ENCODE measurements around the gene CAMTA1.
A peak's percentile ranks its signal among the peaks of the same experiment; 100 is the strongest.

The CAMTA1 gene

DNA sequence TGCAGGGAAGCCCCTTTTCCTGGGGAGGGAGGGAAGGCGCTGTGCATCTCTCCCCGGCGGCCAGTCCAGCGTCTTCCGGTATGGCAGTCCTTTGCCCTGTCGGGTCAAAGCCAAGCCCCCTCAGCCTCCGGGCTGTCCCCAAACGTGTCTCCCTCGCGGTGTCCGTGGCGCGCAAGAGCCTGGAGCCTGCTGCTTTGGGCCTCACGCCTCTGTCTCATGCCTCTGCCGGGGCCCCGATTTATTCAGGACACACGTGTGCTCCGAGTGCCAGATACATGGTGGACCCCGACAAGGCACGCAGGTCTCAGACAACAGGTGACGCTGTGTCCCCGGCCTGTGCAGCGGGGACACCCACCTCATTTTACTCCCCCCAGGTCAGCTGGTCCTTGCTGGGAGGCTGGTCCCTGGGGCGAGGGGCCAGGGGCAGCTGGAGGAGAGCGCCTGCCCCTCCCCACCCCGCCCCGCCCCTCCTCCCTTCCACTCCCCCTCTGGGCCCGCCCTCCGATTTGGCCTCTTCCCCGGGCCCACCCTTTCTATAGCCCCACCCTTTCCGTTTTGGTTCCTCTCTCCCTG lies 176.7 kb downstream of the CAMTA1 start:
- Histone ChIP-seq H3K36me3 (ENCODE audit: insufficient read depth, low read length) (no peaks in the 10 kb centered on the region), H3K27ac (ENCODE audit: low read length) (no peak overlapping the region), H3K4me1 (ENCODE audit: insufficient read depth, low read length) (peaks cover under 1% of the 10 kb centered on the region), H3K4me2 (ENCODE audit: insufficient read depth, low read length) (no peak overlapping the region), H3K9ac (ENCODE audit: low read depth, low read length) (no peak overlapping the region), H3K9me3 (ENCODE audit: insufficient read depth, low read length, severe bottlenecking) (no peaks in the 10 kb centered on the region), H2AFZ (ENCODE audit: low read depth, low read length) (no peak overlapping the region), H3K4me3 (ENCODE audit: low read depth in 1 of 2, low read length in 2 of 2) (no peak overlapping the region), H3K27me3 (ENCODE audit: insufficient read depth, low read length, poor library complexity) (no peaks in the 10 kb centered on the region), H4K20me1 (ENCODE audit: insufficient read depth, low read length) (peaks cover 9% of the 10 kb centered on the region), H3K79me2 (ENCODE audit: insufficient read depth, low read length) (no peaks in the 10 kb centered on the region)
- no peak for DNase-seq
- ATAC-seq (ENCODE audit: insufficient read depth, low read depth): no peak
- TF ChIP-seq EZH2 (IDR thresholded peaks at IDR 0.05; ENCODE audit: borderline replicate concordance, low read depth, low read length, severe bottlenecking) (no peak), CTCF (IDR thresholded peaks at IDR 0.05; ENCODE audit: borderline replicate concordance, extremely low read depth, low read length, poor library complexity, severe bottlenecking) (no peak)

DNA sequence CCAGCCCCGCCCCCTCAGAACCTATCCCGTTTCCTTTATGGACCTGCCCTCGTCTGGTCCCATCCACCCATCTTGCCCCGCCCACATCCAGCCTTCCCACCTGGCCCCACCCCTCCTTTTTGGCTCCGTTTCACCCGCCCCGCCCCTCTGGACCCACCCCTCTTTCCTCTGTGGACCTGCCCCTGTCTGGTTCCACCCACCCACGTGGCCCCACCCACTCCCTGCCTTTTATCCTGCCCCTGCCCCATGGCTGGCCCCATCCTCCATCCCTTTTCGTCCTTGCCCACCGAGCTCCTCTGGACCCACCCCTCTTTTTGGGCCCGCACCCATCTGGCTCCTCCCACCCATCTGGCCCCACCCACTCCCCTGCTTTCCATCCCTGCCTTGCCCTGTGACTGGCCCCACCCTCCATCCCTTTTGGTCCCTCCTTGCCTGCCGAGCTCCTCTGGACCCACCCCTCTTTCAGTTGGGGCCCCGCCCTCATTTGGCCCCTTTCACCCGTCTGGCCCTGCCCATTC lies 177.3 kb downstream of the CAMTA1 start:
- peaks cover under 1% of the 10 kb centered on the region for H3K27me3 ChIP-seq (ENCODE audit: insufficient read depth, low read length, poor library complexity)
- no peak for TF ChIP-seq CTCF (IDR thresholded peaks at IDR 0.05; ENCODE audit: borderline replicate concordance, extremely low read depth, low read length, poor library complexity, severe bottlenecking)
- no peak for TF ChIP-seq EZH2 (IDR thresholded peaks at IDR 0.05; ENCODE audit: borderline replicate concordance, low read depth, low read length, severe bottlenecking)
- peaks cover 15% of the 10 kb centered on the region for H4K20me1 ChIP-seq (ENCODE audit: insufficient read depth, low read length)
- no peak for ATAC-seq (ENCODE audit: insufficient read depth, low read depth)
- no peaks in the 10 kb centered on the region for H3K36me3 ChIP-seq (ENCODE audit: insufficient read depth, low read length)
- no peak overlapping the region for H3K4me3 ChIP-seq (ENCODE audit: low read depth in 1 of 2, low read length in 2 of 2)
- H3K4me2 ChIP-seq (ENCODE audit: insufficient read depth, low read length): no peak overlapping the region
- peaks cover 6% of the 10 kb centered on the region for H3K4me1 ChIP-seq (ENCODE audit: insufficient read depth, low read length)
- peak; percentile 13 for DNase-seq
- no peak overlapping the region for H3K9ac ChIP-seq (ENCODE audit: low read depth, low read length)
- H3K27ac ChIP-seq (ENCODE audit: low read length): no peak overlapping the region
- no peaks in the 10 kb centered on the region for H3K9me3 ChIP-seq (ENCODE audit: insufficient read depth, low read length, severe bottlenecking)
- no peak overlapping the region for H2AFZ ChIP-seq (ENCODE audit: low read depth, low read length)
- H3K79me2 ChIP-seq (ENCODE audit: insufficient read depth, low read length): no peaks in the 10 kb centered on the region

- no peak overlapping the region for H3K4me2 ChIP-seq (ENCODE audit: insufficient read depth, low read length)
- H3K79me2 ChIP-seq (ENCODE audit: insufficient read depth, low read length): no peaks in the 10 kb centered on the region
- peaks cover 21% of the 10 kb centered on the region for H4K20me1 ChIP-seq (ENCODE audit: insufficient read depth, low read length)
- H3K4me3 ChIP-seq (ENCODE audit: low read depth in 1 of 2, low read length in 2 of 2): no peak overlapping the region
- no peak for ATAC-seq (ENCODE audit: insufficient read depth, low read depth)
- DNase-seq: no peak
- H3K4me1 ChIP-seq (ENCODE audit: insufficient read depth, low read length): peaks cover 13% of the 10 kb centered on the region
- H3K36me3 ChIP-seq (ENCODE audit: insufficient read depth, low read length): no peaks in the 10 kb centered on the region
- no peak for TF ChIP-seq CTCF (IDR thresholded peaks at IDR 0.05; ENCODE audit: borderline replicate concordance, extremely low read depth, low read length, poor library complexity, severe bottlenecking)
- TF ChIP-seq EZH2 (IDR thresholded peaks at IDR 0.05; ENCODE audit: borderline replicate concordance, low read depth, low read length, severe bottlenecking): no peak
- no peak overlapping the region for H2AFZ ChIP-seq (ENCODE audit: low read depth, low read length)
- H3K27me3 ChIP-seq (ENCODE audit: insufficient read depth, low read length, poor library complexity): peaks cover 7% of the 10 kb centered on the region
- no peaks in the 10 kb centered on the region for H3K9me3 ChIP-seq (ENCODE audit: insufficient read depth, low read length, severe bottlenecking)
- H3K27ac ChIP-seq (ENCODE audit: low read length): no peak overlapping the region
- no peak overlapping the region for H3K9ac ChIP-seq (ENCODE audit: low read depth, low read length)
These were observed 178.0 kb downstream of the CAMTA1 start for GRCh38 chr1:6962996-6963911.

Data from DND-41 (cell line).